HG03439 (cell line): ENCODE measurements around the gene TBC1D3C.
"Not testable (repeated sequence)": the region's sequence is repeated elsewhere in the genome, so short reads cannot be mapped to it uniquely, and the experiment has no call there.

ENCODE experiments used
- ATAC-seq: cut with Tn5 transposase; IDR thresholded peaks from one replicate; pipeline ENCODE4 v1.9.1; 2021; ENCODE audit warnings: mild to moderate bottlenecking, moderate library complexity; ENCODE audit not compliant: unreplicated experiment

The TBC1D3C gene

DNA sequence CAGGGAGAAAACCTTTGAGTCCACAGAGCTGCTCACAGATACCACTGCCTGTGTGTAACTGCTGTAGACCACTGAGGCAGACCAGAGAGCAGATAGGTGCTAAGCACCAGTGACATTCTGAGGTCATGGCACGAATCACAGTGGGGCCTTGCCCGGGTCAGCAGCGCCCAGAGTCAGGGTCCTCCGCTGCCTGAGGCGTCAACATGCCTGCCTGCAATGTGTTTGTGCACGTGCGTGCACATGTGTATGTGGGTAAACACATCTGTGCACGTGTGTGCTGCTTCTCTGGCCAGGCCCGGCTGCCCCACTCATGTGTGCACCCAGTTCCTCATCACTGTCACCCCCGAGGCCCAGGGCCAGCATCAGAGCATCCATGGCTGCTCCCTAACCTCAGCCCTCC lies at the start of gene TBC1D3C:
TBC1D3C (minus strand) TSS at position 101 of the 400 bp plus-strand sequence. CDS start 1,568 bp downstream, outside the sequence.
- not testable (repeated sequence) for ATAC-seq

DNA sequence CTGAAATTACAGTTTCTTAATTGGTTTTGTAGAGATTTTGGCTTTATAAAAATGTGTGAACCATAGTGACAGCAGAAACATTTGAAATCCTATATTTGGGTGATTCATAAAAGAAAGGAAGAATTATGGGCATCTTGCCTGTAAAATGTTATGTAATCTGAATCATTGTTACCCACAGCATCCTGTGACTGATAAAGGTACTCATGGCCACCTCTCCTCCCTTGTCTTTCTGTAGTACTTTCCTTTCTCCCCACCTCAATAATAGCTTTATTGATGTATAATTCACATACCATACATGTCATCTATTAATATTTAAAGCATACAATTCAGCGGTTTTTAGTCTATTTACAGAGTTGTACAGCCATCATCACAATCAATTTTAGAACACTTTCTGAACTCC lies 30.8 kb upstream of the TBC1D3C start:
- not testable (repeated sequence) for ATAC-seq

DNA sequence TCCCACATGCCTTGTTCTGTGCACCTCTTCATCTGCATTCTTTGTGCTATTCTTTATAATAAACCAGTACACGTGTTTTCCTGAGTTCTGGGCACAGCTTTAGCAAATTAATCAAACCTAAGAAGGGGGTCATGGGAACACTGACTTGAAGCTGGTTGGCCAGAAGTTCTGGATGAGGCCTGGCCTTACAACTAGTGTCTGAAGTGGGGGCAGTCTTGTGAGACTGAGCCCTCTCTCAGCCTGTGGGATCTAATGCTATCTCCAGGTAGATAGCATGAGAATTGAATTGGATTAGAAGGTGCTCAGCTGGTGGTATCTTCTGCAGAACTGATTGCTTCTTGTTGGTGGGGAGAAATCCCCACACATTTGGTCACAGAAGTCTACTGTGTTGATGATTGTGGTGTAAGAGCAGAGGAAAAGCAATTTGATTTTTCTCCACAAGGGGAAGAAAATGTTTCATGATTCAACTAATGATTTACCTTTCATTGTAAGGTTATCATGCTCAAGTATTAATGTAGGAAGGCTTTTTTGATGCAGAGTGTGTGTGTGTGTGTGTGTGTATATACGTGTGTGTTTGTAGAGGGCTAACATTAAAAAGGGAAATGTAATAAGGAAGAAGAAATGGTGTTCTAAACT lies 25.7 kb upstream of the TBC1D3C start:
- ATAC-seq = not testable (repeated sequence)

- not testable (repeated sequence) for ATAC-seq
Measured at GRCh38 chr17:38088120-38088519, 19.7 kb upstream of the TBC1D3C start.

GRCh38 chr17:38087344-38087743 lies 18.9 kb upstream of the TBC1D3C start:
- not testable (repeated sequence) for ATAC-seq
